IPS DF 4.7 (cell line): ENCODE data around the gene ZNF451.

Source experiments
- DNase-seq: peaks from one replicate; pipeline ENCODE4 v3.0.0-alpha.2; 2013; ENCODE audit warnings: low spot score; ENCODE audit errors: extremely low read depth

ZNF451 gene

DNA sequence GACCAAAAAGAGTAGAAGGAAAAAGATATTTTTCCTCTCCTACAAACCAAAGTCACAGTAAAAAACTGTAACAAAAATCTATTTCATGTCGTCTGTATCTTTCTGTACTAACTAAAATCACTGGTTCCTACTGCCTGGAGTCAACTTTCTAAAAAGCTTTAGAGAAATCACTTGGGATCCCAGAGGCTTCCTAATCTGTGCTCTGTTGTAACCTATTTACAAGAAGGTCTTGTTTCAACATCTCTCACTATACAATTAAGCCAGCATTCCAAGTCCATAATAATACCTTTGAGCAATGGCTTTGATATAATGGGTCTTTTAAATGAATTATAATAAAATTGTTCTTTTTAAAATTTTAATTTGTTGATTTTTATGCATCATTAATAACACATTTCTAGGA, 111.7 kb downstream of the ZNF451 start:
- no peak for DNase-seq

- DNase-seq: no peak
These were observed 115.8 kb downstream of the ZNF451 start for GRCh38 chr6:57205550-57206328.

GRCh38 chr6:57207141-57207540, 117.2 kb downstream of the ZNF451 start:
- DNase-seq: no peak

GRCh38 chr6:57207872-57208271, 117.9 kb downstream of the ZNF451 start:
- DNase-seq: no peak

- DNase-seq: no peak
These were observed 119.0 kb downstream of the ZNF451 start for GRCh38 chr6:57209030-57209429.

- DNase-seq: no peak
These were observed 120.1 kb downstream of the ZNF451 start for GRCh38 chr6:57210060-57210459.

DNA sequence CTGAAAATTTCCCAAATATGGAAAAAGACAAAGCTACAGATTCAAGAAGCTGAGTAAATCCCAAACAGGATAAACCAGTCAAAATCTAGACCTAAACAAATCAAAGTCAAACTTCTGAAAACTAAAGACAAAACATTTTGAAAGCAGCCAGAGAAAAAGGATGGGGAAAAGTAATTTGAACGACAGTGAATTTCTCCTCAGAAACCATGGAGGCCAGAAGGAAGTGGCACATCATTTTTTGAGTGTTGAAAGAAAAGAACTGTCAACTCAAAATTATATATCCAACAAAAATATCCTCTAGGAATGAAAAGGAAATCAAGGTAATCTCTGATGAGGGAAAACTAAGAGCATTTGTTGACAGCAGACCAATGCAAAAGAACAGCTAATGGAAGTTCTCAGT, 125.3 kb downstream of the ZNF451 start:
- DNase-seq: no peak

DNA sequence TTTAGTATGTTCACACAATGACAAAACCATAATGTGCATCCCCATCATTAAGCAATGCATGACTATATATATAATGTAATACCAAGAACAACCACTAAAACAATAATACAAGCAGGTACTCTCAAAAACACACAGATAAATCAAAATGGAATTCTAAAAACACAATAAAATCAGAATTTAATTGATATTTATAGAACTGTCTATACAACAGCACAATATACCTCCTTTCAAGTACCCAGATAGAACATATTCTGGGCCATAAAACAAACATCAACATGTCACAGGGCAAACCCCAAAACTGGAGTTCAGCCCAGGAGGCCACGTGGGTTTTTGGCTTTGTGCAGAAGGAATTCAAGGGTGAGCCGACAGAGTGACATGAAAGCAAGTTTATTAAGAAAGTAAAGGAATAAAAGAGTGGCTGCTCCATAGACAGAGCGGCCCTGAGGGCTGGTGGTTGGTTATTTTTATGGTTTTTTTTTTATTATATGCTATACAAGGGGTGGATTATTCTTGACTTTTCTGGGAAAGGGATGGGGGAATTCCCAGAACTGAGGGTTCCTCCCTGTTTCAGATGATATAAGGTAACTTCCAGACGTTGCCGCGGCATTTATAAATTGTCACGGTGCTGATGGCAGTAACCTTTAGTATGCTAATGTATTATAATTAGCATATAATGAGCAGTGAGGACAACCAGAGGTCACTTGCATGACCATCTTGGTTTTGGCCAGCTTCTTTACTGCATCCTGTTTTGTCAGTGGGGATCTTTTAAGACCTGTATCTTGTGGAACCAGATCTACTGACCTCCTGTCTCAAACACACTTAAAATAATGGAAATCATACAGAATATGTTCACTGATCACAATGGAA, 126.5 kb downstream of the ZNF451 start:
- DNase-seq: no peak

- no peak for DNase-seq
These were observed 127.3 kb downstream of the ZNF451 start for GRCh38 chr6:57217270-57217669.
